OCI-M1 (cell line): ENCODE data around the gene MVD.

Experiments
- DNase-seq: peaks from one replicate; lab custom pipeline; 2025; lab: John Stamatoyannopoulos, UW

MVD gene

DNA sequence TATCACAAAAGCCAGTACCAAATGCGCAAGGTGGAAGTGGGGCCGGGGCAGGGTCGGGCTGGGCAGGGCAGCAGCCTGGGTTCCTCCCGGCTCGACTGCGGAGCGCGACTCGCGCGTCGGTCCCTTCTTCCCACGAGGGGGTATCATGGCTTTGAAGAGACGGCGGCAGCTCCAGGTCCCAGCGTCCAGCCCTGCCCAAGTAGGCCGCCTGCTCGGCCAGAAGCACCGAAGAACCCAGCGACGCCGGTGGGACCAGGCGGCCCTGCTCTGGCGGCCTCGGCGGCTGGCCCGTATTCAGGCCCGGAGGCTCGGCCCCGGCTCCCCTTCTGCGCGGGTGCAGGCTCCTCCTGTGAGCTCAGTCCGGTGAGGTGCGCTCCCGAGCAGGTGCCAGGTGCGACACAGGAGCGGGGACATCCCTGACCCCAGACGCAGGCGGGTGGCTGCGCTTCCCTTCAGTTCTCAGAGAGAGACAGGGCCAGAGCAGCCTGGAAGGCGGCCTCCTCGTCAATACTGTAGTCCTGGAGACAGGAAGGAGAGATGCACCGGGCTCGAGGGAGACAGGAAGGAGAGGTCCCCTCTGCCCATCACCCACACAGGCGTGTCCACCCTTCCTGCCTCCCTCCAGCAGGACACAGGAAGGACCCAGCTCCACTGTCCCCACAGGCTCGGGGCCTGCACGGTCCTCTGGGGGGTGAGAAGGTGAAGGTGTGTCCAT, 34.4 kb upstream of the MVD start:
- DNase-seq: no peak

DNA sequence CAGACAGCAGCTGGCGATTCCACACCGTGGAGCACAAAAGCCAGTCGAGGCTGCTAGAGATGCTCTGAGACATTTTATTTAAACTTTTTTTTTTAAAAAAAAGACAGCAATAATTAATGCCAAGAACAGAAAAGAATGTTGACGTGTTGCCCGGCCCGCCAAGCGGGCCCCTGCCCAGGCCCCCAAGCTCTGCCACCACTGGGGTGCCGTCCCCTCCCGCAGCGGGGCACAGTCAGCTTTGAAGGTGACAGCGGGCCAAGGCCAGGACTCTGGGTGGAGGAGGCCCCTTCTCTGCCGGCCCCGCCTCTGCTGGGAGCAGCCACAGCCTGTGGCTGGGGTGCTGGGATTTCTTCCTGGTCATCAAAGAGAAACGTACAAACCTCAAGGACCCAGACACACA, 33.5 kb upstream of the MVD start:
- DNase-seq: no peak

DNA sequence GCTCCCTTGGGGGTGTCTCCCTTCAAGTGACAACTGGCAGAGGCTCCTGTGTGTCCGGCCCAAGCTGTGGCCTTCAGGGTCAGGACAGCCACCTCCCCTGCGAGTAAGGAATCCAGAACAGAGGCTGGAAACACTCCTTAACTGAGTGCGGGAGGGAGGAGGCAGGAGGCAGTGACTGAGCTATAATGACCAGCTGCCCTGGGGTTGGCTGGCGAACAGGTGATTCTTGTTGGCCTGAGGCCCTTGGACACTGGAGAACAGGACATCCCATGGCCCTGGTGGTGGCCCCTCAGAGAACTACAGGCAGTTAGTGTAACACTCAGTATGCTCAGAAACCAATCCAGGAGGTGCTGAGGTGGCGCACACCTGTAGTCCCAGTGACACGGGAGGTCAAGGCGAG, 32.9 kb upstream of the MVD start:
- DNase-seq: no peak

DNA sequence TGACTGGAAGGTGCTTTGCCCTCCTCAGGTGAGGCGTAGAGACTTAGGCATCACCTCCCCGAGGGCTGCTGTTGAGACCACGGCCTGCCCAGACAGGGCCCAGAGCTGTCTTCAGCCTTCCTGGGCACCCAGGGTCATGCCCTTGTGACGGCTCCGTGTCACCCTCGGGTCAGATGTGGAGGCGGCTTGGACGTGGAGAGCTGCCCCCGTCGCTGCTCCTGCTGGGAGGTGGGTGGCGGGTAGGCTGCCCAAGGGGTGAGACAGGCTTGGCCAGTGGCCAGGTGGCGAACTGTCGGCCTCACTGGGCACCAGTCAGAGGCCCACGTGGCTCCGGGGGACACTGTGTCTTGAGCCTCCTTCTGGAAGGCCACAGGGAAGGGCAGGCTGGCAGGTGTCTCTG, 32.3 kb upstream of the MVD start:
- DNase-seq: no peak

DNA sequence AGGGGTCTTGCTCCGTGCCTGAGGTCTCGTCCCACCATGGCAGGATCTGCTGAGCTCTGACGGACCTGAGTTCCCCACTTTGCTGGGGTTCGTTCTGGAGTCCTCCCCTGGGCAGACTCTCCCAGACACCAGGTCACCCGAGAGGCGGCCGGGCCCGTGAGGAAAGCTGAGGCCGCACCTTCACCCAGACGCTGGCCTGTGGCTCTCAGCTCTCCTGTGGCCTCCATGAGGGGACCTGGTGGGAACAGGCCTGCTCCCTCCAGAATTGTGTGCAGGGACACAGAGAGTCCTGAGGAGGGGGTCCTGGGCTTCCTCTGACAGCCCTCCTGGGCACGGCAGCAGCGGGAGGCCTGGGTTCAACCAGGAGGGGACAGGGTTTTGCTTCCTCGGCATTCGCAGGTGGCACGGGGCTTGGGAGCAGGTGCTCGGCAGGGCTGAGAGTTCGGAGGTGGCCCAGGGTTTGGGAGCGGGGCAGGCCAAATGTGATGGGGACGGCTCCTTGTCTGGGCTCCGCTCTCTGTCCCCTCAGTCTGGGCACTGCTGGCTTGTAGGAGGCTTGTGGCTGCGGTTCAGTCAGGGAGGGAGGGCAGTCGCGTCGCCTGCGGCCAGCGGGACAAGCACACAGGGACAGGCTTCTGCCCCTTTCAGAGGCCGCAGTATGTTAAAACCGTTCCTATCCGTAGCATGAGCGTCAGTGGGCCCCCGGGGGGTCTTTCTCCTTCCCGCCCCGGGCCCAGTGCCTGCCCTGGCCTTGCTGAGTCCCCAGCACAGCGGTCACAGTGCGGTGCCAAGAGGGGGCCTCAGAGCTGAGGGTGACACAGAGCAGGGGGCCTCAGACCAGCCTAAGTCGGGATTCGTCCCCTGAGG, 31.6 kb upstream of the MVD start:
- DNase-seq: no peak

DNA sequence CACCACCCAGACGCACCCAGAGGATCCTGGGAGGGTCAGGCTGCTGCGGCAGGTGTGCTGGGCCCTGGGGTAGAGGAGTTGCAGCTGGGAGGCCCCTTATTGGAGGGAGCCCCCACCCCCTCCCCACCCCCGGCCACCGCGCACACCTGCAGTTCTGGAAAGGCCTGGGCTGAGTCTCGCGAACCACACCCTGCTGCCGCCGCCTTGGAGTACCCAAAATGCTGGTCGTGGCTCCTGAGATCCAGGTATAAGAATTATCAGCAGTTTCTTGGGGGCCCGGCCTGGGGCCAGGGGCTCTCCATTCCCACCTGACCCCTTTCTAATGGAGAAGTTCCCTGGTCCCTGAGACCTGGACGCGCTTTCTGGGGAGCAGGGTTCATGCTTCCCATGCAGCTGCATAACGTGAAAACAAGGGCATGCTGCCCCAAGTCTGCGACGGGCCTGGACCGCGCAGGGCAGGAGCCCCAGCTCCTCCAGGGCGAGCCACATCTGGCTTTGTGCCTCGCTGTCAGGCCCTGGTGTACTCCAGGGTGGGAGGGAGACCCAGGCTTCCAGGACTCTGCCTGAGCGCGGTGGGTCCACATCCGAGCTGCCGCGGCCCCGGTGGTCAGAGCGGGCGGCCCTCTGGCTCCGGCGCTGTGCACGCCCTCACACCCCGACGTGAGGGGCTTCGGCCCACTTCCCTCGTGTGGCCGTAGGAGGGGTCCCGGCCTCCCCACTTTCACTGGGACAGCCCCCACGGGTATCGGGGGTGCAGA, 30.7 kb upstream of the MVD start:
- no peak for DNase-seq

DNA sequence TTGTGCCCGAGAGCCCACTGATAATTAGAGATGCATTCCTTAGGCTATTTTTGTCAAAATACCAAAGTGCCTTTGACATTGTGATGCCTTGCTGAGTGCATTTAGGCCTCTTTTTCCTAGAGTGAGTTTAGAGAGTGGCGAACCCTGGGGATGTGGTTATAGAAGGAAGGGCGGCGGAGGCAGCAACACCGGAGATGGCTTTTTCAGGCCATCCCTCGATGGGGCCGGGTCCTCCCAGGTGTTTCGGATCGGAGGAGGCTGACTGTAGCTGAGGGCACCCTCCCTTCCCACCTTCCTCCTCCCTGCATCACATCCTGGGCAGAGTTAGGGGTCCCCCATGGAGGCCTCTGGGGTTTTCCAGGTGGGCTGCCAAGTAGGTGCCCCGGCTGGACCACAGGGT, 30.0 kb upstream of the MVD start:
- no peak for DNase-seq

DNA sequence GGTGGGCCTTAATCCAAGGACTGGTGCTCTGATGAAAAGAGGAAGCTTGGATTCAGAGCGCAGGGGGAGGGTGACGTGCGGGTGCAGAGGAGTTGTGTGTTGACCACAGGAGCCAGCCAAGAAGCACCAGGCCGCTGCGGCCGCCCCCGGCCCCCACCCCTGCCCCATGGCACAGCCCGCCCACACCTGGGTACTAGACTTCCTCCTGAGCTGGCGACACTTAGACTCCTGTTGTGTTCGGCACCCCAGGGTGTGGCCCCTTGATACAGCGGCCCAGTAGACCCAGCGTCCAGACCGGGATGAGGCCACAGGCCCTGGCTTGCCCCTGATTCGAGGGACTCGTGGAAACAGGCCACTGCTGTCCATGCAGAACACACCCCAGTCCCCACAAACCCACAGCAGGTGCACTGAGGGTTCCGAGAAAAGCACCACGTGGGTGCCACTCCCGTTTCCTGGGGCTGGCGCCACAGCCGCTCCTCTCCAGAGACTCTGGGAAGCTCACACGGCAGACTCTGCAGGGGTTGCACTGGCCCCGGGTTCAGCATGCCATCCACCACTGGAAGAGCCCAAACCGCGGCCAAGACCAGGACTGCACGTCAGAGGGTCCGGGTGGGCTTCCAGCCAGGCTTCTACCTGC, 29.2 kb upstream of the MVD start:
- peak; percentile 89 for DNase-seq

DNA sequence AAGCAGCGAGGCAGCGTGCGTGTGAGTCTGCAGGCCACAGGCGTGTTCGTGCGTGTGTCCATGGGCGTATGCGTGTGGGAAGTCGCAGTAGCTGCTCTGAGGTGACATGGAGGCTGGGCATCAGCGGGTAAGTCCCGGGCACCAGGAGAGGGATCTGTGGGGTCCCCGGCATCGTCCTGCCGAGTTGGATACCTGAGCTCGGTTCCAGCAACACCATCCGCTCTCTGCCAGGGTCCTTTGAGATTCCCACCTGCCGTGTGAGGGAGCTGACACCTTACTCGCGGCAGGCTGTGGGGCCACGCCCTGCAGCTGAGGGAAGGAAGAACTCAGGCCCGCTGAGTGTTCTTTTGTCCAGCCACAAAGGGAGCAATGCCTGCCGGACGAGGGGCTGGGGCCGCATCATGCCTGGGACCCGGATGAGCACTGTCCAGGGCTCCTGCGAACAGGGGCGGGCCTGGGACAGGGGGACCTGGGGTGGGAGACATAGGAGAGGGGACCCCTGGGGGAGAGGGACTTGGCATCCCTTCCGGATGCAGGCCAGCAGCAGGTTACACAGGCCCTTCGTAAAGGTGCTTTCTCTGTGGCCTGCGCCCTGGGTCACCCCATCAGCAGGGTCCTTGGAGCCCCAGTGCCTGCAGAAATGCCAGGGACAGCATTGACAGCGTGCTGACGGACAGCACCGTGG, 28.4 kb upstream of the MVD start:
- no peak for DNase-seq

DNA sequence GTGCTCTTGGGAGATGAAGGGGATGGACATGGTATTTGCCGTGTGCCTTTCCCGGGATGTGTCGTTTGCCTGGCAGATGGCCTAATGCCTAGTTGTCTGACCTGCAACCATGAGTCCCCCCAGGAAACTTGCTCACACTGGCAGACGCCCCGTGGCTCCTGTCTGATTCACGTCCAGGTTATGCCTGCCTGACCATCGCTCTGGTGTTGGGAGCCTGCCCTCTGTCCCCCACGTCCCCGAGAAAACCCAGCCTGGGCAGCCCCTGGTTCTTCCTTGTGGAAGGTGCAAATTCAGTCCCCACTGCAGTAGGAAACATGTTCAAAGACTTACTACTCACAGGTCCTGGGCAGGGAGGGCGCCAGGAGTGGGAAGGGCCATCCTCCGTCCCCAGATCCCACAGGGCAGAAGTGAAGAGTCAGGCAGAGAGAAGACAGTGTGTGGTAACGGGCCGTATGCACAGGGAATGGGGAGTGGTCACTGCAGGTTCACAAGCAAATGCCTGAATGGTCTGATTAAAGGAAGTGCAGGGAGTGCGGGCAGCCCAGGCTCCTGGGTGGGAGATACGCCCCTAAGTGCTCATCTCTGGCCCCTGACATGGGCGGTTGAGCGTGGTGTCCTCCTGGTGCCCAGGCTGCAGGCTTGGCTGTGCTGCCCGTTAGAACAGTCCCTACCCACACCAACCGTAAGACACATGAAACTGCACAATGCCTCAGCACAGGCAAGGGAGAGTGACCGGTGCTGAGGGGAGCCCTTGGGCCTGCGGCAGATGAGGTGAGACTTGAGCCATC, 27.6 kb upstream of the MVD start:
- DNase-seq: no peak

DNA sequence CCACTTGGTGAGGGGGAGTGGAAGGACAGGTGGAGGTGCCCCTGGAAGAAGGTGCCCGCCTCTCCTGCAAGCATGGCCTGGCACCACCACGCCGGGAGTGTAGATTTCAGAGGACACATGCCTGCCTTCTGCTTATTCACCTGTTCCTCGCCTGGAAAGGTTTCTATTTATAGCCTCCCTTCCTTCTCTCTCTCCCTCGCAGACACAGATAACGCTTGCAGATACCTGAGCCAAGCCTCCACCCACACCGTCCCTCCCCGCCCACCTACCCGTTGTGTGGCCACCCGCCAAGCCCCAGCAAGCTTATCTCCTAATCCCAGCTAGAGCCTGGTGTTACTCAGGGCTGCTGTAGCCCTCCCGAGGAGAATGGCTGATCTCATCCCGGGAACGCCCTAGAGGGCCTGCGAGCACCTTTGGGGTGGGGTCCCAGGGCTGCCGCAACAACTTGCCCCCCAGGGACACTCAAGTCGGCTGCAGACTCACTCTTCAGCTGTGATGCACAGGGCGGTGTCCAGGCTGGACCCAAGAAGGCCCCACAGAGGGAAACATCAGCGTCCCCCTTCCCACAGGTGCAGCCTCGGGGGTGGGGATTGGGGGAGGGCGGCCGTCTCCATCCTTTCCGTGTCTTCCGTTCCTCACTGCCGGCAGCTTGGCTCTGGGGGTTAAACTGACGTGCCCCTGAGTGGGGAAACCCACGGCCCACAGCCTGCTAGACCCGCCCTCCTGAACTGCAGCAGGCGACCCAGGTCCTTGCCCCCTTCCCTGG, 25.3 kb upstream of the MVD start:
- peak; percentile 84 for DNase-seq

DNA sequence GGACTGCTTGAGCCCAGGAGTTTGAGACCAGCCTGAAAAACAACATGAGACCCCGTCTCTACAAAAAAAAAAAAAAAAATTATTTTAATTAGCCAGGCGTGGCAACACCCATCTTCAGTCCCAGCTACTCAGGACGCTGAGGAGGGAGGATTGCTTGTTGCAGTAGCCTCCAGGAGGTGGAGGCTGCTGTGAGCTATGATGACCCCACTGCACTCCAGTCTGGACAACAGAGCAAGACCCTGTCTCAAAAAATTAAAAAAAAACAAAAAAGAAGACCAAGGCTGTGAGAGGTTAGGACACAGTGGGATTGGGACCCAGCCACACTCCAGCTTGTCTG, 24.8 kb upstream of the MVD start:
- DNase-seq: no peak

DNA sequence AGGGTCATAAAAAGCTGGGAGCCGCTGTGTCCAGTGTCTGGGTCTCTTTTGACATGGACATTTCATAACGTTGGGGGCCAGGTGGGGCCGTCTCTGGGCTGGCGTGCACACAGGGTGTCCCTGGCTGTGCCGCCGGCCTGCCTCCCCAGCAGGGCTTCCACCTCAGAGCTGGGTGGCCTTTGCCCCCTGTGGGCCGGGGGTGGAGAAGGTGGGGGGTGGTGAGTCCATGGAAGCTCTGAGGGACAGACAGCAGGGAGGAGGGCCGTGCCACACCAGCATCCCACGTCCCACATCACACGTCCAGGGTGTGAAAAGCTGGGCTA, 24.3 kb upstream of the MVD start:
- DNase-seq: no peak

DNA sequence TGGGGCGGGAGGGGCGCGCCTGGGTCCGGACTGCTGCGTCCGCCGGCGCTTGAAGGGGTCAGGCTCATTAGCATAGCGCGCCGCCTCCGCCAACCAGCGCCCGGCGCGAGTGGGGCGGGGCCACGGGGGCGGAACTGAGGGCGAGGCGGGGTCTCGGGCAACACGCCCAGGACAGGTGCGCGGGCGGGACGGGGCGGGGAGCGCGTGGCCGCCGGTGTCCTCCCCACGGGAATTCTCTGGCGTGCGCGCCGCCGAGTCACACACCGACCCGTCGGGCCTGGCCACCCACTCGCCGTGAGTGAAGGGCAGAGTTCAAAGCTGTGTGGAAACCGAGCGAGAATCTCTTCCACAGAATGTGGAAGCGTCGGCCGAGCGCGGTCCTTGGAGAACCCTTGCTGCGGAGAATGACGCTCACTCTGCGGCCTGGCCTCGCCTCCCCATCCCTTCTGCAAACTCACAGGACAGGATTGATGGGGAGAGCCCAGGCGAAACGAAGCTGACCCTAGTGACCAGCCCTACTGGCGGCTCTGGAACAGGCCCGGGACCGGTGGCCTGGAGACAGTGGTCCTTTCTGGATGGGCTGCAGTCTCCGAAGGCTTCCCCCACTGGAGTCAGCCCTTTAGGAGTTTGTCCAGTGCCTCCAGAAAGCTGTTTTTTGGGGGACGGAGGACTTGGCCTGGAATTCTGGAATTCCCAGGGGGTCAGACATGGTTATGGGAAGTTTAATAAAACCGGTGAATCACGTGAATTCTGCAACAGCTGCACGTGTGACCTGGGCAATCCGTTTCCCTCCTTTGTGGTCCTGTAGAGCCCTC, 23.8 kb upstream of the MVD start, which contains the start of gene SNAI3:
SNAI3 (minus strand) TSS at position 69 of the 815 bp plus-strand sequence. CDS start 101 bp downstream, outside the sequence.
- peak; percentile 86 for DNase-seq

DNA sequence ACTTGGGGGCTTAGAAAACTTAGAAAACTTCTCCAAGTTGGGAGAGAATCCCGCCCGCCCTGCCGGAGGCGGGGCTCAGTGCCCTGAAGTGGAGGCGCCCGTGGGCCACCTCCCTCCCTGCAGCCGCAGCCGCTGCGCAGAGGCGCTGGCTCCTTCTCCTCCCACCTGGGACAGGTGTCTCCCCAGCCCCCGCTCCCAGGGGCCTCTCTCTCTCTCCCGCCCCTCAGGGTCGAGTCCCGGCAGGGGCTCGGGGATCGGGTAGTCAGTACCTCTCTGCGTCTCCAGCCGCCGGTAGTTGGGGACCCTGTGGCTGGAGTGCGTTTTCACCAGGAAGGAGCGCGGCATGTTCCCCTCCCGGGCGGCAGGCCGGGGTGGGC, 23.2 kb upstream of the MVD start:
- no peak for DNase-seq

DNA sequence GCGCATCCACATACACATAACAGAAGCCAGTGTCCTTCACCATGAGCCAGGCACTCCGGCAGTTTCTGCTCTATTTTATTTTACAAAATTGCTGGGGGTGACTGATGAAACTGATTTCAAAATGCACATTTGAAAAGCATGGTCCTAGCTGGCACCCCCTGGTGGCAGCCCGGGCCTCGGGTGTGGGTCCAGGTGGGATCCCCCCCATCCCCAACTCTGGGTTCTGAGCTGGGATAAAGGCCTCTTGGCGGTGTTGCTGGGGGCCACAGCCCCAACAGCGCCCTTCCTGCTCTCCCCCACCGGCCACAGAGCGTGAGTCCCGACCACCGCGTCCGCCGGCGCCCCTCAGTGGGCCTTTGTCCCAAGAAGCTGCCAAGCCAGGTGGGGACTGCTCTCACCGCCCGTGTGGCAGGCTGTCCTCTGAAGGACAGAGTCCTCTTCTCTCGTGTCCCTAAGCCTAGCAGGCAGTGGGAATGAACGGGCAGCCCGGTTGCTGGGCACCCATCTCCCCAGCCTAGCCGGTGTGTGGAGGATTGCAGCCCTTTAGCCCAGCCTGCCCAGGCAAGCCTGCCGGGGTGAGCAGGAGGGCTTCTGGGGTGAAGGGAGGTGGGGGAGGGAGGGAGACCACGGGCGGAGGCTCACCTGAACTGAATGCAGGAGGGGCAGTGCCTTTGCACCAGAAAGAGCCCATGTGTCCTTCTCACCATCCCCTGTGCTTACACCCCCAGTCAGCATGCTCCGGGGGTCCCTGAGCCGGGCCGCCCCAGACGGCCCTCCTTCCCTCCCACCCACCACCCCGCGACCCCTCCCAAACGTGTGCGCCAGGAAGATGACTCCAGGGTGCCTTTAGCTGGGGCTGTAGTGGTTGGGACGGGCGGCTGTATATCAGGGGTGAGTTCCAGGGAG, 22.5 kb upstream of the MVD start:
- peak; percentile 22 for DNase-seq

DNA sequence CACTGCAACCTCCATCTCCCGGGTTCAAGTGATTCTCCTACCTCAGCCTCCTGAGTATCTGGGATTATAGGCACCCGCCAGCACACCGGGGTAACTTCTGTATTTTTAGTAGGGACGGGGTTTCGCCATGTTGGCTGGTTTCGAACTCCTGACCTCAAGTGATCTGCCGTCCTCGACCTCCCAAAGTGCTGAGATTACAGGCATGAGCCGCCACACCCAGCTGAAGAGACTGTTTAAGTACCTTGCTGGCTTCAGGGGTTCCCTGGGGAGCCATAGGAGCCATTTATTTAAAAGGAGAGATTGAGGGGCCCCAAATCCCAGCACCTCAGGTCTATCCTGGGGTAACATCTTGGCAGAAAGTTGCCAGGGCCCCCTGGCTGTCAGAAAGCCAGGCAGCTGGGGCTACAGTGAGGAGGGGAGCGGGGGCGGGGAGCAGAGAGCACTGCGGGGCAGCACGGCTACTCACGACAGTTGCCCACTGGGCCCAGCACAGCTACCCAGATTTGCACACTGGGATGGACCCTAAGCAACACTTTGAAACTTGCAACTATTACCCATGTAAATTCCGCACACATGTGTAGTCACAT, 21.8 kb upstream of the MVD start:
- no peak for DNase-seq
